GM18873 (cell line): Measurements from ENCODE around the gene GRID1.
"Not testable (repeated sequence)": the region's sequence is repeated elsewhere in the genome, so short reads cannot be mapped to it uniquely, and the experiment has no call there.

Experiments
- ATAC-seq: cut with Tn5 transposase; IDR thresholded peaks from one replicate; pipeline ENCODE4 v1.9.1; 2021; ENCODE audit warnings: mild to moderate bottlenecking, moderate library complexity, moderate number of reproducible peaks; ENCODE audit not compliant: unreplicated experiment, low FRiP score

GRID1 gene

DNA sequence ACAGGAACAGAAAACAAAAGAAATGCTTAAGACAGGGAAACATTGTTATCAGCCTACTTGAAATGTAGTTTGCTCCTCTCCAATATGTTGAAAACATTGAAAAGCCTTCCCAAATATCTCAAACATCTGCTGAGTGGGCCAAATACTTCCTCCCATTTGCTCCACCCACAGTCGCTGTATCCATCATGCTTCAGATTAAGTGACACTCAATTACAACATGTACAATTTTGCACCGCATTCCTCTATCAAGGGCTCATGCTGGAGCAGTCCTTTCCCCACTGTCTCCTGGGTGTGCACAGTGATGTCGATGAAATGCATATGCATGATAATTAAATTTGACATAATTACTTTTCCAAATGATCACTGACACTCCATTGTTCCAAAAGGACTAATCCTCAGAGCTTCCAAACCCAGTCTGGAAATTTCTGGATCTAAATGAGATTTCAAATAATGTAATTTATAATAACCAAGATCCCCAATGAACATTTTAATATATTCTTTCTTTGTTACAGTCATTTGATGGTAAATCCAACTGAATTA, 604.6 kb downstream of the GRID1 start:
- no peak for ATAC-seq

DNA sequence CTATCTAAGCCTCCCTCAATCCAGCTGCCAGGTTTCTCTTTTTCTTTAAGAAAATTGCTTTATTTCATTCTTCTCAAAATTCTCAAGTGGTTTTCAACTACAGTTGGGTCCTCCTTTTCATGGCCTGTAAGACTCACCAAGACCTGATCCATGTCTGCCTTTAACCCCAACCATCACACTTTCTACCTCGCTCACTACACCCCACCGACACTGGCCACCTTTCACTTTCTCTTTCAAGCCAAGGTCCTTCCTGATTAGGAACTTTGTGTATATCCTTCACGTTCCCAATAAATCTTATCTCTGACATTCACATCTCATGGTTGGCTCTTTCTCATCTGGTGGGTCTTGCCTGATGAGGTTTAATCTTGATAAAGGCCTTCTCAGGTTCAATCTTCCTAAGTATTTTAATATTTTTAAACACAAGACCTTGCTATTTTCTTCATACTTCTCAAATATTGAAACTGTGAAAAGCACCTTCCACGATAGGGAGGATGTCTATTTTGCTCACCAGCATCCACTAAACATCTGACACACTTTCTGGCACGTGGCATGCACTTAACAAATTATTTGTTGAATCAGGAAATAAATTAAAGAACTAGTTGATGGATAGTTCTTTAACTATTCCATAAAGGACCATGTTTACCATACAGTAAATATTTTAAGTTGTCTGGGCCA, 624.8 kb downstream of the GRID1 start:
- peak; percentile 88 for ATAC-seq

DNA sequence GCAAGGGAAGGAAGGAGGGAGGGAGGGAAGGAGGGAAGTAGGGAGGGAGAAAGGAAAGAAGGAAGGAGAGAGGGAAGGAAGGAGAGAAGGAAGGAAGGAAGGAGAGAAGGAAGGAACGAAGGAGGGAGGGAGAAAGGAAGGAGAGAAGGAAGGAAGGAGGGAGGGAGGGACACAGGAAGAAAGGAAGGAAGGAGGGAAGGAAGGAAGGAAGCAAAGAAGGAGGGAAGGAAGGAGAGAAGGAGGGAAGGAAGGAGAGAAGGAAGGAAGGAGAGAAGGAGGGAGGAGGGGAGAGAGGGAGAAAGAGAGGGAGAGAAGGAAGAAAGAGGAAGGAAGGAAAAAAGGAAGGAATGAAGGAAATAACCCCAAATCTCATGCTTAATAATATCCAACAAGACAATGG, 630.6 kb downstream of the GRID1 start:
- no peak for ATAC-seq

DNA sequence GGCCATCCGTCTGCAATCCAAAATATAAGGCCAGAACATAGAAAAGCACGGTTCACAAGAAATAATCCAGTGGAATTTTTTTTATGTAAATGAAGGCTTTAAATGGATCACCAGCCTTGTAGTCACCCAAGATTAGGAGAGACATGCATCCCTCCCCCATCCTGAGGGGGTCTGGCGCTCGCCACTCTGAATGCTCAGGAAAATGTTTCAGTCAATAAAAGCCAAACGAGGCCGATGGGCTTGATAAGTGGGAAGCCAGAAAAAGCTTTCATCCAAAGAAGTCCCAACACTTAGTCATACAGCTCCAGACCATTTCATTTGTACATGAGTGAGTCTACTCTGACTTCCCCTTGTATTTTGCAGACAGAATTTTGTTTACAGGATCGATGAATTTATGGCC, 631.8 kb downstream of the GRID1 start:
- no peak for ATAC-seq

DNA sequence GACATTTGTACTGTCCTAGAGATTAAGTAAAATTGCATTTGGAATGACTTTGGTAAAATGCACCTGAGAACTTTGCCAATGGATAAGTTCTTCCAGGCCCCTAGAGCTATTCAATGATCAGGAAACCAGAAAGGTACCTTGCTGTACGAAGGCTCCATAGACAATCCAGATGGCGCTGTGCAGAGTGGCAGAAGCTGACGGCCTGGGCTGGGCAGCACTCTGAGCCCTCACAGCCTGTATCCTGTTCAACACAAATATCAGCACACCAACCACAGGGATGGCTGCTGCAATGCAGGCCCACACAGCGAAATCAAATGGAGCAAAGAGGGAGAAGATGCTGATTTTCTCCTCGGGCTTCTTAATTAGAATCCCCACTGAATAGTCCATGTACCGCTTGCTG, 642.4 kb downstream of the GRID1 start:
- no peak for ATAC-seq

DNA sequence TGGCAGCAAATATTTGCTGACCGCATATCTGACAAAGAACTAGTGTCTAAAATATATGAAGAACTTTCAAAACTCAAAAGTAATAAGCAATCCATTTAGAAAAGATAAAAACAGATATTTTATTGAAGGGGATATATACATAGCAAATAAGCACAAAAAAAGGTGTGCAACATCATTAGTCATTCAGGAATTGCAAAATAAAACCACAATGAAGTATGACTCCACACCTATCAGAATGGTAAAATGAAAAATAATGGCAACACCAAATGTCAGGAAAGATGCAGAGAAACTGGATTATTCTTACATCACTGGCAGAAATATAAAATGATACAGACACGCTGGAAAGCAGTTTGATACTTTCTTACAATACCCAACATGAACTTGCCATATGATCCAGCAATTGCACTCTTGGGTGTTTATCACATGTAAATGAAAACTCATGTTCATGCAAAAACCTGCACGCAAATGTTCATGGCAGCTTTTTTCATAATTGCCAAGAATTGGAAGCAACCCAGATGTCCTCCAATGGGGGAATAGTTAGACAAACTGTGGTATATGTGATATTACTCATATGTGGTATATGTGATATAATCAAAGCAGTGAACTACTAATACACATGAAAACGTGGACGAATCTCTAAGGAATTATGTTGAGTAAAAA, 645.5 kb downstream of the GRID1 start:
- no peak for ATAC-seq

DNA sequence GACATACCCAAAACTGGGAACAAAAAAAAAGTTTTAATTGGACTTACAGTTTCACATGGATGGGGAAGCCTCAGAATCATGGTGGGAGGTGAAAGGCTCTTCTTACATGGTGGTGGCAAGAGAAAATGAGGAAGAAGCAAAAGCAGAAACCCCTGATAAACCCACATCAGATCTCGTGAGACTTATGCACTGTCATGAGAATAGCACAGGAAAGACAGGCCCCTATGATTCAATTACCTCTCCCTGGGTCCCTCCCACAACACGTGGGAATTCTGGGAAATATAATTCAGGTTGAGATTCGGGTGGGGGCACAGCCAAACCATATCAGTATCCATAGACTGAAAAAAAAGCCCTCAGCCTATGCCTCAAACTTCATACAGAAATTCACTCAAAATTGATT, 647.2 kb downstream of the GRID1 start:
- no peak for ATAC-seq

DNA sequence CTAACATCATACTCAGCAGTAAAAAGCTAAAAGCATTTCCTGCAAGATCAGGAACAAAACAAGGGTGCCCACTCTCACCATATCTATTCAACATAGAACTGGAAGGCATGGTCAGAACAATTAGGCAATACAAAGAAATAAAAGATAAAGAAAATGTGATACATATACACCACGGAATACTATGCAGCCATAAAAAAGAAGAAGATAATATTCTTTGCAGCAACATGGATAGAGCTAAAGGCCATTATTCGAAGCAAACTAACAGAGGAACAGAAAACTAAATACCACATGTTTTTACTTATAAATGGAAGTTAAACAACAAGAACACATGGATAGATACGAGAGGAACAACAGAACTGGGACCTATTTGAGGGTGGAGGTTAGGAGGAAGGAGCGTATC, 652.7 kb downstream of the GRID1 start:
- no peak for ATAC-seq

DNA sequence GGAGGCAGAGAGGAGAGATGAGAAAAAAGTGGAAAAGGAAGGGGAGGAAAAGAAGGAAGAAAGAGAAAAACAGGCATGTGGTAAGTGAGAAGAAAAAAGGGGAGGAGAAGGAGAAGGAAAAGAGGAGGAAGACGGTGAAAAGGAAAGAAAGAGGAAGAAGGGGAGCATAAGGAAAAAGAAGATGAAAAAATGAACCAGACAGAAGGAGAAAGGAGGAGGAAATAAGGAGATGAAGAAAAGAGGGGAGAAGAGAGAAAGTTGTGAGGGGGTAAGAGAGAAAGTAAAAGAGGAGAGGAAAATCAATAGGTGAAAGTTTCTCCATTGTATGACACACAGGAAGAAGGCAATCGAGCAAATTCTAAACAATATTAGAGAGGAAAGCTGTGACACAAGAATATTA, 663.8 kb downstream of the GRID1 start:
- no peak for ATAC-seq

DNA sequence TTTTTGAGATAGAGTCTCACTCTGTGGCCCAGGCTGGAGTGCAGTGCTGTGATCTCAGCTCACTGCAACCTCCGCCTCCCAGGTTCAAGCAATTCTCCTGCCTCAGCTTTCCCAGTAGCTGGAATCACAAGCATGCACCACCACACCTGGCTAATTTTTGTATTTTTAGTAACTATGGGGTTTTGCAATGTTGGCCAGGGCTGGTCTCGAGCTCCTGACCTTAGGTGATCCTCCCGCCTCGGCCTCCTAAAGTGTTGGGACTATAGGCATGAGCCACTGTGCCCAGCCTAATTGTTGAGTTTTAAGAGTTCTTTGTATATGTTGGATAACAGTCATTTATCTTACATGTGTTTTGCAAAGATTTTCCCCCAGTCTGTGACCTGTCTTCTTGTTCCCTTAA, 667.5 kb downstream of the GRID1 start:
- ATAC-seq = not testable (repeated sequence)

DNA sequence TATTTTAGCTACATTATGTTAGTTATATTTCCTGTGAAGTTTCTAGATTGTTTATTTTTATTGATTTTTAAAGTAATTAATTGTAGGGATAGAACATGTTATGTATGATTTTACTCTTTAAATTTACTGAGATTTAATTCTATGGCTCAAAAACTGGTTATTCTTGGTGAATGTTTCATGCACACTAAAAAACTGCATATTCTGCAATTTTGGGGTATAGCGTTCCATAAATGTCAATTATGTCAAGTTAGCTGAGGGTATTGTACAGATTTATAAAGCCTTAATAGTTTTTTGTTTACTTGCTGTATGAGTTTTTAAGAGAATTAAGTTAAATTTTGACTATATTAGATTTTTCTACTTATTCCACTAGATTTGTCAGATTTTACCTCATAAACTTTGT, 669.7 kb downstream of the GRID1 start:
- no peak for ATAC-seq

DNA sequence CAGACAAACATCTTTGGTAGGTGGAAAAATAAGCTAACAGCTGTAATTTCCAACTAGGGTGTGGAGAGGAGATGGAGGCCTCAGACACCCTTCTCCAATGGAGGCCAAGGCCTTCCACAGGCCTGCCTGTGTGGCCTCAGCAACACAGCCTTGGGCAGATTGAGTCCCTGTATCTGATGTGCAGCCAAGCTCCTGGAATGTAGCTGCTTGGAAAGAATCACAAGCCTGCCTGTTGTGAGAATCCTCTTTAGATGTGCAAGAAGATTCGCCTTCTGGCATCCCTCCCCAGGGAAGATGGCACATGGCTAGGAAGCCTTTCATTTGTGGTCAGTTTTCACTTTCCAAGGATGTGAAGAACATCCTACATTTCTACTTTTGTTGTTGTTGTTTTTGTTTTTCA, 684.0 kb downstream of the GRID1 start:
- no peak for ATAC-seq

DNA sequence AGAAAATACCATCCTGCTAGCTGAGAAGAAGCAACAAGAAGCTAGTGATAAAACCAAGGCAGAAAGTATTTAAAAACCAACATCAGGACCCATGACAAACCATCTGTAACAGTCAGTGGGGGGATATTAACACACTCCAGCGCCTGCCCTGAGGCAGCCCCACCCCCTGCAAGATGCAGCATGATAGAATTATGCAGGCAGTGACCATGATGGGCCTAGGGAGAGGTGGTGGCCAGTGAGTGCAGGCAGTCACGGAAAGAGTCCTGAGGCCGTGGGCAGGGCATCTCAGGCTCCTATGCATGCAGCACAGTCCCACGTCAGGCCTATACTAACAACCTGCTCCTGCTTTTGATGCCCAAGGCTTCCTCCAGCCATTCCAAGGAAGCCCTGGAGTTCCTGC, 686.9 kb downstream of the GRID1 start:
- ATAC-seq = no peak

DNA sequence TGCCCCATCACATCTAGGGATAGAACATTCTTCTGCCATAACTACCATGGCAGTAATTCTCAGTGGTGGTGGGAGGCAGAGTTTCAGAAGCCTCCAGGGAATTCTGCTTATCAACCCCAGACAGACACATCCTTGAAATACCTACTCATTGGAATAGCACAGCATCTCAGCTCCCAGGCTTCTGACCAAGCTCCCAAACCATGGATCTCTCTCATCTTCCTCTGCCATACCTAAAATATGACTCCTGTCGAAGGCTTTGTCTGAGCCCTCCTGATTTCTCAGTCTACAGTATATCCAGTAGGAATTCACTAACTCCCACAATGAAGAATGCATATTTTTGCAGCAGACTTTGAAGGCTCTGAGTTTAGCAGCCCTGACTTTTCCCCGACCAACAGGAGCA, 687.5 kb downstream of the GRID1 start:
- ATAC-seq = no peak

DNA sequence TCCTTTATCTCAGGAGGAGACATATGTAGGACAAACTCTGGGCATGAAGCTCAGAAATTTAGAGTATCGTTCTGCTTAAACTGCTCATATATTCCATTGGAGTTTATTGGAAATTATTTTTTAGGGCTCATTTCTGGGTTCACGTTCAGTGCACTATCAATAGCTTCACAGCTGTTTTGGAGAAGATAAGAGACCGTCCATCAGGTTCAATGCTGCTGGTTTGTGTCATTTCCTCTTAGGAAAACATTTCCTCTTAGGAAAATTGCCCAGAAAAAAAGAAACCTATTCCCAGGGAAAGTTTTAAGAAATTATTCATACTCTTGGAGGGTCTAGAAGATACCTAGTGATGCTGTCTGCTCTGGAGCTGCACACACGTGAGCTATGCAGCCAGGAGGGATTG, 691.7 kb downstream of the GRID1 start:
- ATAC-seq = no peak

DNA sequence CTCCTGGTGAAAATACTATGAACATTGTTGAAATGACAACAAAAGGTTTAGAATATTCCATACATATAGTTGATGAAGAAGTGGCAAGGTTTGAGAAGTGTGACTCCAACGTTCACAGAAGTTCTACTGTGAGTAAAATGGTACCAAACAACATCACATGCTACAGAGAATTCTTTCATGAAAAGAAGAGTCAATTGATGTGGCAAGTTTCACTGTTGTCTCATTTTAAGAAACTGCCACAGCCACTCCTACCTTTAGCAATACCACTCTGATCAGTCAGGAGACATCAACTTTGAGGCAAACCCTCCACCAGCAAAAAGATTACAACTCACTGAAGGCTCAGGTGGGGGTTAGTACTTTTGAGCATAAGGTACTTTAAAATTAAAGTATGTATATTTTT, 693.3 kb downstream of the GRID1 start:
- ATAC-seq = no peak

DNA sequence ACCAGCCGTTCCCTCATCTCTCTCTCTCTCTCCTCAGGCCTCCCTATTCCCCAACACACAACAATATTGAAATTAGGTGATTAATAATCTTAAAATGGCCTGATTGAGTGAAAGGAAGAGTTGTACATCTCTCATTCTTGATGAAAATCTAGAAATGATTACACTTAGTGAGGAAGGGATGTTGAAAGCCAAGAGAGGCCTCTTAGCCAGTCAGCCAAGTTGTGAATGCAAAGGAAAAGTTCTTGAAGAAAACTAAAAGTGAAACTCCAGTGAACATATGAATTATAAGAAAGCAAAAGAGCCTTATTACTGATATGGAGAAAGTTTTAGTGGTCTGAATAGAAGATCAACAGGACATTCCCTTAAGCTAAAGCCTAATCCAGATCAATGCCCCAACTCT, 695.1 kb downstream of the GRID1 start:
- ATAC-seq = no peak

DNA sequence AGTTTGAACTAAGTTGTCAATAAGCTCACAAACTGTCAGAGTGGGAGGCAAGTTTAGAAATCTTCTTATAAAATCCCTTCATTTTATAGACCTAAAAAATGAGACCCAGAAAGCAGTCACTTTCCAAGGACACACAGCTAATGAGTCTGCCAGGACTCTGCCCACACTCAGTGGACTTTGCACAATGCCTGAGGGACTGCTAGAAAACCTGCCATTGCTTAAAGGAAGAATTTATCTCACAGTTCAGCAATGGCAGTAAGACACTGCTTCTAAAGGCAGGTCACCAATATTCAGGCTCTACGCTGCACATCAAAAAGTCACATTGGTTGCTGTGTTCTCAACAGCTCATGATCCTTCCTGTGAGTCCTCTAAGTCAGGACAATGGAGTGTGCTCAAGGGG, 698.1 kb downstream of the GRID1 start:
- ATAC-seq = no peak

DNA sequence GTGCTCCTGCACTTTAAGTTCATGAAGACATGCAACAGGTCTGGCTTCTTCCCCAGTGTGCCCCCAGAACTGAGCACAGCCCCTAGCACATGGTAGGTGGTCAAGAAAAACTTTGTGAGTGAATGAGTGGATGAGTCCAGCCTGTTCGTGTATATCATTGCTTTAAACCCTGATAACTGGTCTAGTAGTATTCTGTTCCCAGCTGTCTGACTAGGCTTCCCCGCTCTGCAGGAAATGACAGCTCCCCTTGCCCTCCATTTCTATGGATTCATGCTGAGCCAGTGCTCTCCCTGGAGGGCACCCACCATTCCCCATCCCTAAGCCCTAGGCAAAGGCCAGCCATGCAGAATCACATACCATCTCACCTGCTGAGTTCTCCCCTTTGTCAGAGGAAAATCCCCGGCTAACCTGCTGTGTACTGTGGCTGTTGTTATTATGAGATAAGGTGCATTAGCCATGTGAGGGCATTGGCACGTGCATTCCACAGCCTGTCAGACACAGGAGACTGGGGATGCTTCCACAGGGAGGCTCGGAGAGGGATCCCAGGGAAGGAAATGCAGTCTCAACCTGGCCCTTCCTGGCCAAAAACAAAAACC, 698.9 kb downstream of the GRID1 start:
- ATAC-seq = no peak

DNA sequence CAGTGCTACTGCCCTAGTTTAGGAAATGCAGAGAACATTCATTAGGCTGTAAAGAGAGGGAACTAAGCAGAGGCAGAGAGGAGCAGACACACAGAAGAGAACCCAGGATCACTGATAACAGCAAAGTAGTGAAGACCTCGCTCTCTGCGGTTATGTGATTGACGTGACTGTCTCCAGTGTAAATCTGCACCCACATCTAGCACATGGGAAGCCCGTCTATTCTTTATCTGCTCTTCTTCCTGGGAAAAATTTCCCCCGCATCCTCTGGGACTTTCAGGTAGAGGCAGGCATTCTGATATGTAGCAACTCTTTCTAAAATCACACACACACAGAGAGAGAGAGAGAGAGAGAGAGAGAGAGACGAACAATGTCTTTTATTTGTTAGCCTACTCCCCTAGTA, 699.6 kb downstream of the GRID1 start:
- ATAC-seq = no peak

DNA sequence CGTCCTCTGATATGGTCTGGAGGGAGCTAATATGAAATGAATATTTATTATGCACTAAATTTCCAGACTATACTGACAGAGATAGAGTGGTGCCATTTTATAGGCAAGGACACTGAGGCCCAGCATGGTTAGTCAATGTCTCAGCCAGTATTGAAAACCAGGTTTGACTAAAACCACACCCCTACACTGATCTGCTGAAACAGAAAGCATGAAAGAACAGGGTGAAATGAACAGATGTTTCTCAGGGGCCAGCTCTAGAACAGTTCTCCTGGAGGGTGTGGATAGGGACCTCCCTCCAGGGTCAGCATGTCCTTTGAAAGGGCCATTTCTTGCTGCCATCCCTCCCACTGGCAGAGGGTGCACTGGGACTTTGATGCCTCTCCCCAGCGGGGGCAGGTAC, 700.5 kb downstream of the GRID1 start:
- no peak for ATAC-seq

DNA sequence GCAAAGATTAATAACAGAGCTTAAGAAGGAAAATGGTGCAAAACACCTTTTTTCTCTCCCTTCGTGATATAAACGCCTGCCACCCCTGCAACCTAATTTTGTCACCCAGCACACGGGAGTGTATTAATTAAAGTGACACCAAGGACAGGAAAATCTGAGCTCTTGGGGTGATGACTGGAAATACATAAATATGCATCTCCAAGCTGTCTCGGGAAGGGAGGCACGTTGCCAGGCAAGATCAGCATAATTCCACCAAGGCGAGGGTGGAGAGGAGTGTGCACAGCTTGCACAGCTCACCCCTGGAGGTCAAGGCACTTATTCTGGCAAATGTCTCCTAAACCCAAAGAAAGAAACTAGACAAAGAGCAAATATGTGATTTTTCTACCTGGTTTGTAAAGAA, 700.9 kb downstream of the GRID1 start:
- ATAC-seq = no peak
